ENCODE data around the gene RHNO1.

DNA sequence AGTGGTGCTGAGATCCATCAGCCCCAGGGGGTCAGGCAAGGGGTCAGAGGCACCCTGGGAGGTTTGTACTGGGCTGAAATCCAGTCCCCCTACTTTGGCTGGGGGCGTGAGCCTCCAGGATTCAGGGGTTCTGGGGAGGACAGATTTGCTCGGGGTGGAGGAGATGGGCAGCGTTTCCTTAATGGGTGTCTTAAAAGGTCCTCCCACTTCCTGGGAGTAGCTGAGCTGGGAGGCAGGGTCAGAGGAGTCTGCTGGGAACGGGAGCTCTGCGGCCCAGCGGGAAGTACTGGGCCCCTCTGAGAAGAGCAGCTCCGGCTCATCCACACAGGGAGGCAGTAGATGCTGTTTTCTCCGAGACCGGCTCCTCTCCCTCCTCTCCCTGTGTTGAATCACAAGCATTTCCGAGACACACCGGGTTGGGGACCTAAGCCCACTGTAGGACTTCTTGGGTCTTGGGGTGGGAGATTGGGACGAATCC is 18.0 kb upstream of the RHNO1 start:
- TF ChIP-seq, protein P1, sequence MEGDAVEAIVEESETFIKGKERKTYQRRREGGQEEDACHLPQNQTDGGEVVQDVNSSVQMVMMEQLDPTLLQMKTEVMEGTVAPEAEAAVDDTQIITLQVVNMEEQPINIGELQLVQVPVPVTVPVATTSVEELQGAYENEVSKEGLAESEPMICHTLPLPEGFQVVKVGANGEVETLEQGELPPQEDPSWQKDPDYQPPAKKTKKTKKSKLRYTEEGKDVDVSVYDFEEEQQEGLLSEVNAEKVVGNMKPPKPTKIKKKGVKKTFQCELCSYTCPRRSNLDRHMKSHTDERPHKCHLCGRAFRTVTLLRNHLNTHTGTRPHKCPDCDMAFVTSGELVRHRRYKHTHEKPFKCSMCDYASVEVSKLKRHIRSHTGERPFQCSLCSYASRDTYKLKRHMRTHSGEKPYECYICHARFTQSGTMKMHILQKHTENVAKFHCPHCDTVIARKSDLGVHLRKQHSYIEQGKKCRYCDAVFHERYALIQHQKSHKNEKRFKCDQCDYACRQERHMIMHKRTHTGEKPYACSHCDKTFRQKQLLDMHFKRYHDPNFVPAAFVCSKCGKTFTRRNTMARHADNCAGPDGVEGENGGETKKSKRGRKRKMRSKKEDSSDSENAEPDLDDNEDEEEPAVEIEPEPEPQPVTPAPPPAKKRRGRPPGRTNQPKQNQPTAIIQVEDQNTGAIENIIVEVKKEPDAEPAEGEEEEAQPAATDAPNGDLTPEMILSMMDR (IDR thresholded peaks at IDR 0.05; ENCODE audit: insufficient read depth, low read length, poor library complexity, severe bottlenecking), result no peak
- no peak for TF ChIP-seq EZH2phosphoT487 (conservative IDR thresholded peaks at IDR 0.05; ENCODE audit: low read length)

All from SU-DHL-6 (cell line).